ENCODE measurements around the gene EPG5.

DNA sequence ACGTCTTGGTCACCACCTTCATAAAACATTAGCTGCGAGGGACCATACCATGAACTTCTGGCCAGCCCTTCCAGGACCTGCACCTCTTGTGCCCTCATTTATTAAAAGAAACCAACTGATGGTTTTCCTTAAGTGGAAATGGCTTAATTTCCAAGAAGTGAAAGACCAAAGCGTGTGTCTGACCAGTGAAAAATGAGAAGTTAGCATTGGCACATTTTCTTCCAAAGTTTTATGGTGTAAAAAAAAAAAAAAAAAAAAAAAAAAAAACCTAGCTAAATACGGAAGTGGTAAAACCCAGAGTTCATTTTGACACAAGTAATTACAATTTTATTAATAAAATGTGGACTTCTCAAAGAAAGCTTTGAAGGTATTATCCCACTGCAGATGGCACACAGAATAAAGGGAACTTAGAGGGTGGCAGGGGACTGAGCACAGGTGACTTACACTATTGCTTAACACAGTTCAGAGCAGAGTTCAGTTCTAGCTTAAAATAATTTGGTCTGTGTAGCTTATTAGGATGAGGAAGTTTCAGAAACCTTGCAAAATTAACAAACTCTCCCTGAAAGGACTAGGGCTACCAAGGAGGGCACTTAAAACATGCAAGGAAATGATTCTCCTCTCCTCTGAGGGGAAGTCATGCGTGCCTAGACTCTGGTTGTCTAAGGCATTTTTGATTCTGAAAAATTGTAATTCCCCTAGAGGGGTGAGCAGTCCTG lies 42.2 kb upstream of the EPG5 start:
- TF ChIP-seq POLR2A (IDR thresholded peaks at IDR 0.05; ENCODE audit: low read depth, low read length) (no peak), POLR2AphosphoS5 (IDR thresholded peaks at IDR 0.05; ENCODE audit: low read depth, low read length) (no peak)

Measured in GM12892 (cell line).